SK-N-SH (cell line): ENCODE results near the gene CRTC1. TPM values are rescaled to one million over a fixed set of nuclear protein-coding genes. Genes with fewer than 3 reads are reported as not detected.

Source experiments
- CTCF ChIA-PET: fragments of 300-600, 350-600 bp; formaldehyde crosslinking; extraction: SDS; loops from one replicate; lab custom pipeline; 2021; lab: Yijun Ruan, JAX
- POLR2A ChIA-PET: fragments of 350-600 bp; sonication (Branson Sonifier 250); formaldehyde crosslinking; extraction: SDS; loops from one replicate; lab custom pipeline; 2020; ENCODE audit warnings: antibody characterized with exemption, inconsistent platforms; lab: Yijun Ruan, JAX
- DNase-seq: peaks from one replicate; pipeline ENCODE4 v3.0.0; 2012
- H2AFZ ChIP-seq: fragments of 200-600 bp; sonication (generic); 2 replicates; pipeline ENCODE4 v1.8.1; 2016; ENCODE audit warnings: antibody characterized with exemption, mild to moderate bottlenecking, low read depth
- H3F3A ChIP-seq: fragments of 200-600 bp; sonication (generic); replicated peaks from 2 replicates; pipeline ENCODE3; 2016; ENCODE audit warnings: antibody characterized with exemption, mild to moderate bottlenecking; ENCODE audit not compliant: insufficient read depth
- H3K27ac ChIP-seq, 2 experiments: fragments of 200-500 bp in 1 of 2; fragments of 200-600 bp in 1 of 2; sonication (Bioruptor generic) in 1 of 2; sonication (generic), shearing (Covaris generic) in 1 of 2; 2 replicates each; pipeline versions ENCODE4 v1.5.1 to v1.6.1; 2014 to 2016; ENCODE audit warnings: low read depth in 2 of 2, inconsistent platforms in 1 of 2, low read length in 1 of 2, mild to moderate bottlenecking in 1 of 2, mixed read lengths in 1 of 2
- H3K27me3 ChIP-seq: fragments of 200-600 bp; sonication (generic), shearing (Covaris generic); 2 replicates; pipeline ENCODE4 v1.6.1; 2016; ENCODE audit warnings: mixed run types; ENCODE audit not compliant: insufficient read depth
- H3K36me3 ChIP-seq, 2 experiments: fragments of 200-500 bp in 1 of 2; fragments of 200-600 bp in 1 of 2; sonication (Bioruptor generic) in 1 of 2; sonication (generic) in 1 of 2; replicated peaks in 1 of 2; 2 replicates each; pipeline versions ENCODE3 to v1.5.1; 2014 to 2016; ENCODE audit warnings: low read length in 1 of 2, mild to moderate bottlenecking in 1 of 2; ENCODE audit not compliant: insufficient read depth in 2 of 2, control insufficient read depth in 1 of 2
- H3K4me1 ChIP-seq, 2 experiments: fragments of 200-500 bp in 1 of 2; fragments of 200-600 bp in 1 of 2; sonication (Bioruptor generic) in 1 of 2; sonication (generic), shearing (Covaris generic) in 1 of 2; 2 replicates each; pipeline versions ENCODE4 v1.5.1 to v1.6.1; 2014 to 2016; ENCODE audit warnings: low read depth in 1 of 2, low read length in 1 of 2, mixed run types in 1 of 2; ENCODE audit not compliant: insufficient read depth in 2 of 2, control insufficient read depth in 1 of 2
- H3K4me2 ChIP-seq: fragments of 200-600 bp; sonication (generic), shearing (Covaris generic); 2 replicates; pipeline ENCODE4 v1.6.1; 2017; ENCODE audit warnings: mixed run types
- H3K4me3 ChIP-seq, 2 experiments: fragments of 200-500 bp in 1 of 2; fragments of 200-600 bp in 1 of 2; sonication (Bioruptor generic) in 1 of 2; sonication (generic), shearing (Covaris generic) in 1 of 2; 2 replicates each; pipeline versions ENCODE4 v1.5.1 to v1.8.1; 2014 to 2016; ENCODE audit warnings: low read depth in 2 of 2, inconsistent platforms in 1 of 2, low read length in 1 of 2, mild to moderate bottlenecking in 1 of 2, mixed read lengths in 1 of 2, moderate library complexity in 1 of 2
- H3K79me2 ChIP-seq: fragments of 200-600 bp; sonication (generic); 2 replicates; pipeline ENCODE4 v1.8.1; 2017; ENCODE audit warnings: mild to moderate bottlenecking; ENCODE audit not compliant: insufficient read depth
- H3K9ac ChIP-seq: fragments of 200-600 bp; sonication (generic); 2 replicates; pipeline ENCODE4 v1.6.1; 2017; ENCODE audit warnings: mixed run types
- H3K9me2 ChIP-seq: fragments of 200-600 bp; sonication (generic); 2 replicates; pipeline ENCODE4 v1.6.1; 2017; ENCODE audit warnings: mixed run types
- H3K9me3 ChIP-seq: fragments of 200-600 bp; sonication (generic); 2 replicates; pipeline ENCODE4 v1.6.1; 2017; ENCODE audit warnings: mixed run types, mild to moderate bottlenecking, moderate library complexity
- H4K20me1 ChIP-seq: fragments of 200-600 bp; sonication (generic); 2 replicates; pipeline ENCODE4 v1.6.1; 2017; ENCODE audit warnings: mild to moderate bottlenecking, mixed run types; ENCODE audit not compliant: insufficient read depth
- CHD2 ChIP-seq: fragments of 150-350 bp; IDR thresholded peaks from 2 replicates; pipeline ENCODE4 v1.6.1; 2018; ENCODE audit warnings: low read length; ENCODE audit not compliant: partially characterized antibody
- FOSL2 ChIP-seq: IDR thresholded peaks from 2 replicates; pipeline ENCODE4 v1.4.0; 2012; ENCODE audit warnings: low read depth, mild to moderate bottlenecking, moderate library complexity, borderline replicate concordance
- FOXJ3 ChIP-seq: sonication (generic); formaldehyde crosslinking; IDR thresholded peaks from 2 replicates; pipeline ENCODE4 v1.5.1; 2020; ENCODE audit warnings: mild to moderate bottlenecking, missing genetic modification reagents
- FOXM1 ChIP-seq: IDR thresholded peaks from 2 replicates; pipeline ENCODE4 v1.4.0; 2012; ENCODE audit warnings: low read depth, mild to moderate bottlenecking
- GABPA ChIP-seq: IDR thresholded peaks from 2 replicates; pipeline ENCODE4 v1.4.0; 2012; ENCODE audit warnings: low read depth, mild to moderate bottlenecking
- GATA2 ChIP-seq: sonication (generic); formaldehyde crosslinking; IDR thresholded peaks from 2 replicates; pipeline ENCODE4 v1.5.0; 2020; ENCODE audit warnings: mild to moderate bottlenecking, missing genetic modification reagents
- IRF3 ChIP-seq: fragments of 150-350 bp; IDR thresholded peaks from 2 replicates; pipeline ENCODE4 v1.6.1; 2016; ENCODE audit warnings: mild to moderate bottlenecking, low read depth, low read length
- MEF2A ChIP-seq: IDR thresholded peaks from 2 replicates; pipeline ENCODE4 v1.4.0; 2012; ENCODE audit warnings: low read depth, borderline replicate concordance
- MXI1 ChIP-seq: IDR thresholded peaks from 2 replicates; pipeline ENCODE4 v1.6.1; 2012; ENCODE audit warnings: mild to moderate bottlenecking, low read depth, low read length, improper control_type of control experiment
- NFIC ChIP-seq: IDR thresholded peaks from 2 replicates; pipeline ENCODE4 v1.4.0; 2012; ENCODE audit warnings: borderline replicate concordance
- NRF1 ChIP-seq: IDR thresholded peaks from 2 replicates; pipeline ENCODE4 v1.6.1; 2012; ENCODE audit warnings: low read depth, mild to moderate bottlenecking, low read length
- POLR2AphosphoS5 ChIP-seq: IDR thresholded peaks from 2 replicates; pipeline ENCODE4 v1.6.1; 2012; ENCODE audit warnings: low read depth, low read length
- RAD21 ChIP-seq: IDR thresholded peaks from 2 replicates; pipeline ENCODE4 v1.6.1; 2012; ENCODE audit warnings: mild to moderate bottlenecking, low read length
- RCOR1 ChIP-seq: fragments of 150-350 bp; IDR thresholded peaks from 2 replicates; pipeline ENCODE4 v1.6.1; 2017; ENCODE audit warnings: antibody characterized with exemption, low read length
- RFX5 ChIP-seq: IDR thresholded peaks from 2 replicates; pipeline ENCODE4 v1.6.1; 2012; ENCODE audit warnings: mild to moderate bottlenecking, improper control_type of control experiment, low read length
- RXRA ChIP-seq: IDR thresholded peaks from 2 replicates; pipeline ENCODE4 v1.4.0; 2012; ENCODE audit warnings: low read depth, mild to moderate bottlenecking, borderline replicate concordance
- SMC3 ChIP-seq: IDR thresholded peaks from 2 replicates; pipeline ENCODE4 v1.6.1; 2012; ENCODE audit warnings: low read depth, low read length, improper control_type of control experiment
- TAF1 ChIP-seq: IDR thresholded peaks from 2 replicates; pipeline ENCODE4 v1.6.1; 2012; ENCODE audit warnings: low read depth, mild to moderate bottlenecking, low read length, moderate library complexity, borderline replicate concordance
- TCF12 ChIP-seq: IDR thresholded peaks from 2 replicates; pipeline ENCODE4 v1.4.0; 2012
- USF2 ChIP-seq: fragments of 150-350 bp; IDR thresholded peaks from 2 replicates; pipeline ENCODE4 v1.6.1; 2017; ENCODE audit warnings: antibody characterized with exemption, low read length, low read depth, borderline replicate concordance
- WGBS: methylation state at CpG from one replicate; pipeline ENCODE4 v1.1.6; 2017; ENCODE audit warnings: low lambda C conversion rate; 5-methylcytosine and 5-hydroxymethylcytosine counted together
- polyA plus RNA-seq, 3 experiments: library from polyadenylated mRNA; depleted of rRNA; stranded (reverse); fragments of >200 nt; gene quantifications; 2 replicates each; pipeline ENCODE4 v1.2.3, GENCODE V29; 2012
- TF ChIP-seq, protein P1 (sequence below): IDR thresholded peaks from 2 replicates; pipeline ENCODE4 v1.6.1; 2012; ENCODE audit warnings: mild to moderate bottlenecking, low read depth, low read length, moderate library complexity
- TF ChIP-seq, protein P2 (sequence below): IDR thresholded peaks from 2 replicates; pipeline ENCODE4 v1.4.0; 2012; ENCODE audit warnings: low read depth
- TF ChIP-seq, protein P3 (sequence below): IDR thresholded peaks from 2 replicates; pipeline ENCODE4 v1.4.0; 2012; ENCODE audit warnings: low read depth, borderline replicate concordance
- TF ChIP-seq, protein P4 (sequence below): IDR thresholded peaks from 2 replicates; pipeline ENCODE4 v1.4.0; 2012; ENCODE audit warnings: low read depth, borderline replicate concordance

The CRTC1 gene
- polyA plus RNA-seq, 1 of the 3 experiments (the other 2 are of a cell fraction): 5.0 TPM

GRCh38 chr19:18800079-18800478 lies 116.6 kb downstream of the CRTC1 start (continued):
- no peak for TF ChIP-seq RCOR1
- no peak for TF ChIP-seq MXI1
- TF ChIP-seq NFIC: no peak
- no peak for TF ChIP-seq POLR2AphosphoS5
- TF ChIP-seq MEF2A: no peak
- TF ChIP-seq, protein P1, sequence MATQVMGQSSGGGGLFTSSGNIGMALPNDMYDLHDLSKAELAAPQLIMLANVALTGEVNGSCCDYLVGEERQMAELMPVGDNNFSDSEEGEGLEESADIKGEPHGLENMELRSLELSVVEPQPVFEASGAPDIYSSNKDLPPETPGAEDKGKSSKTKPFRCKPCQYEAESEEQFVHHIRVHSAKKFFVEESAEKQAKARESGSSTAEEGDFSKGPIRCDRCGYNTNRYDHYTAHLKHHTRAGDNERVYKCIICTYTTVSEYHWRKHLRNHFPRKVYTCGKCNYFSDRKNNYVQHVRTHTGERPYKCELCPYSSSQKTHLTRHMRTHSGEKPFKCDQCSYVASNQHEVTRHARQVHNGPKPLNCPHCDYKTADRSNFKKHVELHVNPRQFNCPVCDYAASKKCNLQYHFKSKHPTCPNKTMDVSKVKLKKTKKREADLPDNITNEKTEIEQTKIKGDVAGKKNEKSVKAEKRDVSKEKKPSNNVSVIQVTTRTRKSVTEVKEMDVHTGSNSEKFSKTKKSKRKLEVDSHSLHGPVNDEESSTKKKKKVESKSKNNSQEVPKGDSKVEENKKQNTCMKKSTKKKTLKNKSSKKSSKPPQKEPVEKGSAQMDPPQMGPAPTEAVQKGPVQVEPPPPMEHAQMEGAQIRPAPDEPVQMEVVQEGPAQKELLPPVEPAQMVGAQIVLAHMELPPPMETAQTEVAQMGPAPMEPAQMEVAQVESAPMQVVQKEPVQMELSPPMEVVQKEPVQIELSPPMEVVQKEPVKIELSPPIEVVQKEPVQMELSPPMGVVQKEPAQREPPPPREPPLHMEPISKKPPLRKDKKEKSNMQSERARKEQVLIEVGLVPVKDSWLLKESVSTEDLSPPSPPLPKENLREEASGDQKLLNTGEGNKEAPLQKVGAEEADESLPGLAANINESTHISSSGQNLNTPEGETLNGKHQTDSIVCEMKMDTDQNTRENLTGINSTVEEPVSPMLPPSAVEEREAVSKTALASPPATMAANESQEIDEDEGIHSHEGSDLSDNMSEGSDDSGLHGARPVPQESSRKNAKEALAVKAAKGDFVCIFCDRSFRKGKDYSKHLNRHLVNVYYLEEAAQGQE: no peak
- TF ChIP-seq, all 33 proteins: peak for 0

DNA sequence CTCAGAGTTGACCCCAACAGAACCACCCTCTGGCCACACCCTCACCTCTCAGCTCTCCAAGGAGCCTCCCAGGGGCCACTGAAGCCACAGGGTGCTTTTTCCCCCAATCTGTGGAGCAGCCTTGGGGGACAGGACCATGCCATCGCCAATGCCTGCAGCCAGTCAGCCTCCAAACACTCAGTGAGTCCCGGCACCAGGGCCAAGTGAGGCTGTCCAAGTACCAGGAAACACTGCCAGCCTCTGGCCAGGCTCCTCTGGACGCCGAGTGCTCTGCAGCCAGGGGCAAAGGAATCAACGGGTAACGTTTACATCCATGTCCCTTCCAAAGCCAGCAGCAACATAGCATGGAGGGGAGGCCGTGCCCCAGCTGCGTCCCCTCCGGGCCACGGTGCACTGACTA lies 117.2 kb downstream of the CRTC1 start:
- 0 out of 2 replicates have a peak, but pooled peaks cover 5% of the 10 kb centered on the region for H3K27me3 ChIP-seq
- DNase-seq: no peak
- H2AFZ ChIP-seq: no peak overlapping the region
- 60% methylated on average over 1 of the region's 10 CpGs for WGBS
- H3K27ac ChIP-seq: no peak overlapping the region
- no peak overlapping the region for H3K4me3 ChIP-seq
- CTCF ChIA-PET: interaction anchor here (2.6 kb wide), 1 partner anchor 47 kb away, joined by 8 read pairs; no protein-coding TSS in a partner anchor
- no peaks in the 10 kb centered on the region for H3F3A ChIP-seq
- peaks cover 0 to 2% of the 10 kb centered on the region in 2 experiments; a peak in 1 of 4 replicates for H3K4me1 ChIP-seq
- H3K4me2 ChIP-seq: no peak overlapping the region
- no peaks in the 10 kb centered on the region for H3K36me3 ChIP-seq
- H4K20me1 ChIP-seq: no peaks in the 10 kb centered on the region
- no peaks in the 10 kb centered on the region for H3K79me2 ChIP-seq
- H3K9ac ChIP-seq: no peak overlapping the region
- POLR2A ChIA-PET: no interaction called here
- no peaks in the 10 kb centered on the region for H3K9me3 ChIP-seq
- H3K9me2 ChIP-seq: no peaks in the 10 kb centered on the region
- TF ChIP-seq RXRA (no peak), GATA2 (CRISPR knock-in tag) (no peak), USF2 (no peak), TCF12 (no peak), NFIC (no peak), FOXJ3 (CRISPR knock-in tag) (no peak), GABPA (no peak), RAD21 (no peak), SMC3 (no peak), CHD2 (no peak), TAF1 (no peak), FOXM1 (no peak), FOSL2 (no peak), NRF1 (no peak), RFX5 (no peak), IRF3 (no peak)
- TF ChIP-seq, protein P2, sequence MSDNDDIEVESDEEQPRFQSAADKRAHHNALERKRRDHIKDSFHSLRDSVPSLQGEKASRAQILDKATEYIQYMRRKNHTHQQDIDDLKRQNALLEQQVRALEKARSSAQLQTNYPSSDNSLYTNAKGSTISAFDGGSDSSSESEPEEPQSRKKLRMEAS: no peak
- TF ChIP-seq, protein P3, sequence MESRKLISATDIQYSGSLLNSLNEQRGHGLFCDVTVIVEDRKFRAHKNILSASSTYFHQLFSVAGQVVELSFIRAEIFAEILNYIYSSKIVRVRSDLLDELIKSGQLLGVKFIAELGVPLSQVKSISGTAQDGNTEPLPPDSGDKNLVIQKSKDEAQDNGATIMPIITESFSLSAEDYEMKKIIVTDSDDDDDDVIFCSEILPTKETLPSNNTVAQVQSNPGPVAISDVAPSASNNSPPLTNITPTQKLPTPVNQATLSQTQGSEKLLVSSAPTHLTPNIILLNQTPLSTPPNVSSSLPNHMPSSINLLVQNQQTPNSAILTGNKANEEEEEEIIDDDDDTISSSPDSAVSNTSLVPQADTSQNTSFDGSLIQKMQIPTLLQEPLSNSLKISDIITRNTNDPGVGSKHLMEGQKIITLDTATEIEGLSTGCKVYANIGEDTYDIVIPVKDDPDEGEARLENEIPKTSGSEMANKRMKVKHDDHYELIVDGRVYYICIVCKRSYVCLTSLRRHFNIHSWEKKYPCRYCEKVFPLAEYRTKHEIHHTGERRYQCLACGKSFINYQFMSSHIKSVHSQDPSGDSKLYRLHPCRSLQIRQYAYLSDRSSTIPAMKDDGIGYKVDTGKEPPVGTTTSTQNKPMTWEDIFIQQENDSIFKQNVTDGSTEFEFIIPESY: no peak
- TF ChIP-seq, protein P4, sequence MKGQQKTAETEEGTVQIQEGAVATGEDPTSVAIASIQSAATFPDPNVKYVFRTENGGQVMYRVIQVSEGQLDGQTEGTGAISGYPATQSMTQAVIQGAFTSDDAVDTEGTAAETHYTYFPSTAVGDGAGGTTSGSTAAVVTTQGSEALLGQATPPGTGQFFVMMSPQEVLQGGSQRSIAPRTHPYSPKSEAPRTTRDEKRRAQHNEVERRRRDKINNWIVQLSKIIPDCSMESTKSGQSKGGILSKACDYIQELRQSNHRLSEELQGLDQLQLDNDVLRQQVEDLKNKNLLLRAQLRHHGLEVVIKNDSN: no peak
